Astrocyte (in vitro differentiated cells and primary cell): ENCODE results near the gene GALNT18. TPM values are rescaled to one million over a fixed set of nuclear protein-coding genes. Genes with fewer than 3 reads are reported as not detected.

ENCODE experiments used
- DNase-seq: peaks from one replicate; pipeline ENCODE4 v3.0.0-alpha.2; 2010; ENCODE audit warnings: low read depth
- FAIRE-seq: peaks from 2 replicates; lab custom pipeline; 2011; peaks lifted over from hg19 to GRCh38; lab: Jason Lieb, UNC
- H2AFZ ChIP-seq: 2 replicates; pipeline ENCODE4 v1.6.0; 2012; ENCODE audit warnings: low read depth, low read length, inconsistent platforms
- H3K27ac ChIP-seq: 2 replicates; pipeline ENCODE4 v1.5.1; 2011; ENCODE audit warnings: low read depth, low read length, inconsistent platforms
- H3K27me3 ChIP-seq: 2 replicates; pipeline ENCODE4 v1.6.0; 2011; ENCODE audit warnings: low read length, inconsistent platforms; ENCODE audit not compliant: insufficient read depth
- H3K36me3 ChIP-seq: 2 replicates; pipeline ENCODE4 v1.5.1; 2011; ENCODE audit warnings: low read length, inconsistent platforms; ENCODE audit not compliant: insufficient read depth
- H3K4me1 ChIP-seq: 2 replicates; pipeline ENCODE4 v1.5.1; 2011; ENCODE audit warnings: low read length, inconsistent platforms; ENCODE audit not compliant: insufficient read depth
- H3K4me2 ChIP-seq: 2 replicates; pipeline ENCODE4 v1.6.0; 2012; ENCODE audit warnings: low read length, inconsistent platforms
- H3K4me3 ChIP-seq: 2 replicates; pipeline ENCODE4 v1.5.1; 2011; ENCODE audit warnings: low read depth, mild to moderate bottlenecking, low read length, inconsistent platforms; ENCODE audit not compliant: insufficient read depth
- H3K79me2 ChIP-seq: 2 replicates; pipeline ENCODE4 v1.6.0; 2012; ENCODE audit warnings: mild to moderate bottlenecking, low read length, inconsistent platforms; ENCODE audit not compliant: insufficient read depth
- H3K9ac ChIP-seq: 2 replicates; pipeline ENCODE4 v1.6.0; 2012; ENCODE audit warnings: mild to moderate bottlenecking, low read length, inconsistent platforms
- H3K9me3 ChIP-seq: 2 replicates; pipeline ENCODE4 v1.5.1; 2012; ENCODE audit warnings: low read depth, mild to moderate bottlenecking, low read length, inconsistent platforms; ENCODE audit not compliant: insufficient read depth
- H4K20me1 ChIP-seq: 2 replicates; pipeline ENCODE4 v1.6.0; 2012; ENCODE audit warnings: low read length, inconsistent platforms; ENCODE audit not compliant: insufficient read depth
- H3K27ac Mint-ChIP-seq: one replicate; pipeline ENCODE4 v1.8.0; 2021; ENCODE audit warnings: mild to moderate bottlenecking, mixed read lengths; ENCODE audit not compliant: unreplicated experiment
- H3K27me3 Mint-ChIP-seq: one replicate; pipeline ENCODE4 v1.8.0; 2021; ENCODE audit warnings: low read depth, mixed read lengths; ENCODE audit not compliant: unreplicated experiment
- H3K36me3 Mint-ChIP-seq: one replicate; pipeline ENCODE4 v1.8.0; 2021; ENCODE audit warnings: low read depth, mixed read lengths; ENCODE audit not compliant: unreplicated experiment
- H3K4me1 Mint-ChIP-seq: one replicate; pipeline ENCODE4 v1.8.0; 2021; ENCODE audit warnings: low read depth, mixed read lengths; ENCODE audit not compliant: unreplicated experiment
- H3K4me3 Mint-ChIP-seq: one replicate; pipeline ENCODE4 v1.8.0; 2021; ENCODE audit warnings: mild to moderate bottlenecking, moderate library complexity, mixed read lengths; ENCODE audit not compliant: unreplicated experiment
- H3K9me3 Mint-ChIP-seq: one replicate; pipeline ENCODE4 v1.8.0; 2021; ENCODE audit warnings: mild to moderate bottlenecking, mixed read lengths; ENCODE audit not compliant: unreplicated experiment
- CTCF ChIP-seq: IDR thresholded peaks from 2 replicates; pipeline ENCODE4 v1.5.1; 2011; ENCODE audit warnings: low read depth, mild to moderate bottlenecking, inconsistent platforms, low read length, moderate library complexity; ENCODE audit not compliant: insufficient read depth
- EZH2 ChIP-seq: IDR thresholded peaks from 2 replicates; pipeline ENCODE4 v1.6.1; 2012; ENCODE audit warnings: mild to moderate bottlenecking, low read length, inconsistent platforms; ENCODE audit not compliant: insufficient read depth
- total RNA-seq: library from RNA; stranded (reverse); gene quantifications from 2 replicates; pipeline ENCODE4 v1.2.1, GENCODE V29; 2021

GALNT18 gene
- total RNA-seq, 1 donor from 2014 or later: 6.5 TPM

- Histone ChIP-seq H3K27me3 (peaks cover under 1% of the 10 kb centered on the region), H3K27ac (no peak overlapping the region), H3K9ac (no peak overlapping the region), H3K4me1 (no peaks in the 10 kb centered on the region), H3K4me2 (no peak overlapping the region), H3K4me3 (no peak overlapping the region), H4K20me1 (no peaks in the 10 kb centered on the region), H3K36me3 (no peaks in the 10 kb centered on the region), H3K9me3 (no peaks in the 10 kb centered on the region), H3K79me2 (no peaks in the 10 kb centered on the region), H2AFZ (no peak overlapping the region)
- Mint-ChIP-seq H3K4me1 (peaks cover 15% of the 10 kb centered on the region), H3K27me3 (peaks cover 10% of the 10 kb centered on the region), H3K4me3 (no peak overlapping the region), H3K27ac (no peak overlapping the region), H3K9me3 (no peaks in the 10 kb centered on the region), H3K36me3 (no peaks in the 10 kb centered on the region)
- TF ChIP-seq EZH2 (no peak), CTCF (no peak)
- DNase-seq (no peak), FAIRE-seq (no peak)
Observed at GRCh38 chr11:11311169-11311568, 310.6 kb downstream of the GALNT18 start.

GRCh38 chr11:11309906-11310305 lies 311.9 kb downstream of the GALNT18 start:
- no peaks in the 10 kb centered on the region for H3K36me3 ChIP-seq
- H3K36me3 Mint-ChIP-seq: no peaks in the 10 kb centered on the region
- FAIRE-seq (no peak), DNase-seq (no peak)
- H4K20me1 ChIP-seq: no peaks in the 10 kb centered on the region
- peaks cover 2% of the 10 kb centered on the region for H3K27me3 ChIP-seq
- H3K27ac ChIP-seq: no peak overlapping the region
- no peak for TF ChIP-seq EZH2
- H3K9me3 ChIP-seq: no peaks in the 10 kb centered on the region
- H3K9ac ChIP-seq: no peak overlapping the region
- H3K27ac Mint-ChIP-seq: no peak overlapping the region
- peaks cover 10% of the 10 kb centered on the region for H3K27me3 Mint-ChIP-seq
- H3K4me3 Mint-ChIP-seq: no peak overlapping the region
- H2AFZ ChIP-seq: no peak overlapping the region
- no peak overlapping the region for H3K4me2 ChIP-seq
- no peaks in the 10 kb centered on the region for H3K79me2 ChIP-seq
- no peaks in the 10 kb centered on the region for H3K4me1 ChIP-seq
- H3K9me3 Mint-ChIP-seq: no peaks in the 10 kb centered on the region
- H3K4me3 ChIP-seq: no peak overlapping the region
- H3K4me1 Mint-ChIP-seq: peaks cover 17% of the 10 kb centered on the region

GRCh38 chr11:11308249-11308648 lies 313.6 kb downstream of the GALNT18 start:
- no peaks in the 10 kb centered on the region for H4K20me1 ChIP-seq
- H3K27me3 ChIP-seq: peaks cover 4% of the 10 kb centered on the region
- H3K9ac ChIP-seq: no peak overlapping the region
- TF ChIP-seq CTCF (no peak), EZH2 (no peak)
- no peak overlapping the region for H2AFZ ChIP-seq
- H3K4me2 ChIP-seq: no peak overlapping the region
- H3K4me1 ChIP-seq: no peaks in the 10 kb centered on the region
- Mint-ChIP-seq H3K36me3 (no peaks in the 10 kb centered on the region), H3K4me3 (no peak overlapping the region), H3K9me3 (no peaks in the 10 kb centered on the region), H3K27me3 (peaks cover 14% of the 10 kb centered on the region), H3K27ac (no peak overlapping the region), H3K4me1 (peaks cover 10% of the 10 kb centered on the region)
- H3K79me2 ChIP-seq: no peaks in the 10 kb centered on the region
- FAIRE-seq: no peak
- H3K27ac ChIP-seq: no peak overlapping the region
- H3K4me3 ChIP-seq: no peak overlapping the region
- no peaks in the 10 kb centered on the region for H3K36me3 ChIP-seq
- DNase-seq: no peak
- H3K9me3 ChIP-seq: no peaks in the 10 kb centered on the region
